NCI-H2029 treated with DMSO at 0.1 percent for 48 hours (cell line): ENCODE data around the gene HSD17B4.
"Not testable (repeated sequence)": the region's sequence is repeated elsewhere in the genome, so short reads cannot be mapped to it uniquely, and the experiment has no call there.

Source experiments
- DNase-seq: peaks from one replicate; lab custom pipeline; 2025; lab: John Stamatoyannopoulos, UW

The HSD17B4 gene

GRCh38 chr5:119432674-119433237 lies 19.5 kb upstream of the HSD17B4 start:
- not testable (repeated sequence) for DNase-seq

- DNase-seq: no peak
These were observed 16.7 kb upstream of the HSD17B4 start for GRCh38 chr5:119435436-119436132.

- DNase-seq: not testable (repeated sequence)
These were observed 14.3 kb upstream of the HSD17B4 start for GRCh38 chr5:119437785-119438586.

DNA sequence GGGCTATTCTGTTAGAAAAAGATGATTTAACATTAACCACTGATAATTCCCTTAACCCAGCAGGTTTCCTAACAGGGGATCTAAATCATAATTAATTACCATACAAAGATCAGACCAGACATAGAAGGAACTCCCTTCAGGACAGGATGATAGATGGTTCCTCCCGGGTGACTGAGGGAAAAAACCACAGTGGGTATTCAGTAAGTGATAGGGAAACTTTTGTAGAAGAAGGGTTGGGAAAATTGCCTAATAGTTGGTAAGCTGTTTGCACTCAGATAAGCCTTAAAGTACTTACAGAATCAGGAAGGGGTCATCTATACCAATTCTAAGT lies 13.7 kb upstream of the HSD17B4 start:
- not testable (repeated sequence) for DNase-seq

DNA sequence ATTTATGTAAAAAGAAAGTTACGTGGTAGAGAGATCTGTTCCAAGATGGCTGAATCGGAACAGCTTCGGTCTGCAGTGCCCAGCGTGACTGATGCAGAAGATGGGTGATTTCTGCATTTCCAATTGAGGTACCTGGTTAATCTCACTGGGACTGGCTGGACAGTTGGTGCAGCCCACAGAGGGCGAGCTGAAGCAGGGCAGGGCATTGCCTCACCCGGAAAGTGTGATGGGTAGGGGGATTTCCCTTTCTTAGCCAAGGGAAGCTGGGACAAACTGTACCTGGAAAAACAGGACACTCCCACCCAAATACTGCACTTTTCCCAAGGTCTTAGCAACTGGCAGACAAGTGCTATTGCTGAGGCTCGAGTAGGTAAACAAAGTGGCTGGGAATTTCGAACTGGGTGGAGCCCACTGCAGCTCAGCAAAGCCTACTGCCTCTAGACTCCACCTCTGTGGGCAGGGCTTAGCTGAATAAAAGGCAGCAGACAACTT lies 13.1 kb upstream of the HSD17B4 start:
- no peak for DNase-seq

DNA sequence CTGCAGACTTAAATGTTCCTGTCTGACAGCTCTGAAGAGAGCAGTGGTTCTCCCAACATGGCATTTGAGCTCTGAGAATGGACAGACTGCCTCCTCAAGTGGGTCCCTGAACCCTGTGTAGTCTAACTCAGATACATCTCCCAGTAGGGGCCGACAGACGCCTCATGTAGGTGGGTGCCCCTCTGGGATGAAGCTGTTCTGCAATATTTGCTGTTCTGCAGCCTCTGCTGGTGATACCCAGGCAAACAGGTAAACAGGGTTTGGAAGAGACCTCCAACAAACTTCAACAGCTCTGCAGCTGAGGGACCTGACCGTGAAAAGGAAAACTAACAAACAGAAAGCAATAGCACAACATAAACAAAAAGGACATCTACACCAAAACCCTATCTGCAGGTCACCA lies 12.7 kb upstream of the HSD17B4 start:
- DNase-seq: not testable (repeated sequence)

- not testable (repeated sequence) for DNase-seq
These were observed 7.7 kb upstream of the HSD17B4 start for GRCh38 chr5:119444643-119445042.

- DNase-seq: no peak
These were observed 6.8 kb upstream of the HSD17B4 start for GRCh38 chr5:119445544-119445943.

- DNase-seq: no peak
These were observed 2.4 kb upstream of the HSD17B4 start for GRCh38 chr5:119449882-119450281.

DNA sequence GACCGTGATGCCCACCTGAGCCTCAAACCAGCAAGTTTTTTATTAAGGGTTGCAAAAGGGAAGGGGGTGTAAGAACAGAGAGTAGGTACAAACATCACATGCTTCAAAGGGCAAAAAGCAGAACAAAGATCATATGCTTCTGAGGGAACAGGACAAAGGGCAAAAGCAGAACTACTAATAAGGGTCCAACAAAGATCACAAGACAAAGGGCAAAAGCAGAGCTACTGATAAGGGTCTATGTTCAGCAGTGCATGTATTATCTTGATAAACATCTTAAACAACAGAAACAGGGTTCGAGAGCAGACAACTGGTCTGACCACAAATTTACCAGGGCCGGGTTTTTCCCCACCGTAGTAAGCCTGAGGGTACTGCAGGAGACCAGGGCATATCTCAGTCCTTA lies 1.7 kb upstream of the HSD17B4 start:
- not testable (repeated sequence) for DNase-seq

DNA sequence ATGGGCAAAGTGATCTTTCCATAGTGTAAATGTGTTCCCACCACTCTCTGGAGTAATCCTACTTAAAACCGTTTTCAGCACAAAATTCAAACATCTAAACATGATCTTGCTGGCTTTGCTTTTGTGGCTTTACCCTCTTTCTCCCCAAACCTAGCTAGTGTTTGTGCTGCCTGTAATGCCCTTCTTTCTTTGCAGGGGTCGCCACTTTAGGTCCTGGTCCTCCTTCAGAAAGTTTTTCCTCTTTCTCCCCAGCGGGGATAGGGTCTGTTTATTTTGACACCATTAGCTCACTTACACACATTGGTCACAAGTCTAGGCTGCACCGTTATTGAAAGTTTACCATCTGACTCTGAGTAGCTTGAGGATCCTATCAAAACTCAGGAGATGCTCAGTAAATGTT lies 736 bp upstream of the HSD17B4 start:
- DNase-seq: no peak

- no peak for DNase-seq
These were observed 281 bp upstream of the HSD17B4 start for GRCh38 chr5:119452060-119452372.

DNA sequence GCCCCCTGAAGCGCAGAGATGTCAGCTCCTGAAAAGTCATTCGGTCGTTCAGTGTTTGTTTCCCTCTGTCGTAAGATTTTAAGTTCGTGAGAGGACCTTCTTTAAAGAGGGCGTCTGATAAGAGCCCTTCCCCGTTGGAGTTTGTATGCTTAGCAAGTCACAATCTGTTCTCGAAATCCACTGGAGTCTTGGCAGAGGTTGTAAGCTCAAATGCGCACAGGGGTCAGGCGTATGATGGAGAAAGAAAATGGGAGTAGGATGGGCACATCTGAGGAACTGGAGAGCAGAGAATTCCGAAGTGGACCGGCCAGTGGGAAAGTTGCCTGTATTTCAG lies 710 bp downstream of the HSD17B4 start:
- no peak for DNase-seq

- DNase-seq: no peak
These were observed 1.9 kb downstream of the HSD17B4 start for GRCh38 chr5:119454171-119454570.

- no peak for DNase-seq
These were observed 6.8 kb downstream of the HSD17B4 start for GRCh38 chr5:119458911-119459632.

GRCh38 chr5:119465640-119466039 lies 13.3 kb downstream of the HSD17B4 start:
- DNase-seq: no peak

- DNase-seq: no peak
These were observed 16.0 kb downstream of the HSD17B4 start for GRCh38 chr5:119468286-119468685.

- DNase-seq: no peak
These were observed 17.9 kb downstream of the HSD17B4 start for GRCh38 chr5:119470105-119470763.

- DNase-seq: no peak
These were observed 18.7 kb downstream of the HSD17B4 start for GRCh38 chr5:119470851-119471451.

DNA sequence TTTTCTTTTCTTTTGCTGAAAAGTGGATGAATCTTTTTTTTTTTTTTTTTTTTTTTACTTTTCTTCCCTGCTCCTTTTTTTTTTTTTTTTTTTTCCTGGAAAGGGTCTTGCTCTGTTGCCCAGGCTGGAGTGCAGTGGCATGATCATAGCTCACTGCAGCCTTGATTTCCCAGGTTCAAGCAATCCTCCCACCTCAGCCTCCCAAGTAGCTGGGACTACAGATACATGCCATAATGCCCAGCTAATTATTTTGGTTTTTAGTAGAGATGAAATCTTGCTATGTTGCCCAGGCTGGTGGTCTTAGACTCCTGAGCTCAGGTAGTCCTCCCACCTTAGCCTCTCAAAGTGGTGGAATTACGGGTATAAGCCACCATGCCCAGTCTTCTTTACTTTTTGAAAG lies 20.9 kb downstream of the HSD17B4 start:
- no peak for DNase-seq

GRCh38 chr5:119476341-119476740 lies 24.0 kb downstream of the HSD17B4 start:
- no peak for DNase-seq

- DNase-seq: no peak
These were observed 26.5 kb downstream of the HSD17B4 start for GRCh38 chr5:119478781-119479180.
